HCT116 (cell line): Measurements from ENCODE around the gene CDC42EP4. TPM values are rescaled to one million over a fixed set of nuclear protein-coding genes. Genes with fewer than 3 reads are reported as not detected.
"Not testable (repeated sequence)": the region's sequence is repeated elsewhere in the genome, so short reads cannot be mapped to it uniquely, and the experiment has no call there.

Experiments
- ATAC-seq: fragments of 200-7000 bp; cut with Tn5 transposase; 2 replicates; pipeline ENCODE4 v1.9.1; 2020; ENCODE audit warnings: mild to moderate bottlenecking, moderate library complexity
- BruUV-seq: library from RNA; stranded (reverse); fragments of 400-500 nt; replicated peaks from 2 replicates; lab custom pipeline; 2021; lab: Mats Ljungman, UMichigan
- CTCF ChIA-PET: fragments of 300-600 bp; sonication (Branson Sonifier 250); formaldehyde crosslinking; loops from one replicate; lab custom pipeline; 2021; ENCODE audit warnings: antibody characterized with exemption; lab: Charles Lee
- POLR2A ChIA-PET: fragments of 300-600, 350-600 bp; sonication (Branson Sonifier 250); formaldehyde crosslinking; loops from one replicate; lab custom pipeline; 2021; ENCODE audit warnings: antibody characterized with exemption; lab: Charles Lee
- RAD21 ChIA-PET, 2 experiments: fragments of 300-600 bp; sonication (Branson Sonifier 250); formaldehyde crosslinking; loops; one replicate each; lab custom pipeline; 2023; ENCODE audit warnings: low total read pairs in 2 of 2; ENCODE audit not compliant: uncharacterized antibody in 2 of 2, unreplicated experiment in 2 of 2, low non-redundant PET in 1 of 2; lab: Charles Lee
- DNase-seq: peaks from one replicate; pipeline ENCODE4 v3.0.0-alpha.2; 2010; ENCODE audit warnings: low read depth, low spot score
- H2AFZ ChIP-seq: fragments of 200-600 bp; shearing (Covaris generic), sonication (generic); 2 replicates; pipeline ENCODE4 v1.6.1; 2017; ENCODE audit warnings: low read depth, mixed run types, mixed read lengths, antibody characterized with exemption, low read length; ENCODE audit not compliant: poor library complexity, severe bottlenecking
- H3K27ac ChIP-seq: 2 replicates; pipeline ENCODE4 v1.5.1; 2012; ENCODE audit warnings: low read depth, low read length
- H3K27me3 ChIP-seq: fragments of 200-600 bp; sonication (generic); 2 replicates; pipeline ENCODE4 v1.6.1; 2016; ENCODE audit warnings: mixed run types, low read length, mixed read lengths; ENCODE audit not compliant: insufficient read depth
- H3K36me3 ChIP-seq, 2 experiments: fragments of 200-500 bp in 1 of 2; fragments of 200-600 bp in 1 of 2; sonication (Bioruptor generic) in 1 of 2; sonication (generic) in 1 of 2; 2 replicates each; pipeline versions ENCODE4 v1.5.1 to v1.6.1; 2014 to 2016; ENCODE audit warnings: low read length in 2 of 2, inconsistent platforms in 1 of 2, mixed read lengths in 1 of 2, mixed run types in 1 of 2; ENCODE audit not compliant: insufficient read depth in 2 of 2, control insufficient read depth in 1 of 2
- H3K4me1 ChIP-seq, 2 experiments: fragments of 200-600 bp in 1 of 2; sonication (generic) in 1 of 2; 2 replicates each; pipeline versions ENCODE4 v1.5.1 to v1.6.1; 2012 to 2017; ENCODE audit warnings: low read length in 2 of 2, inconsistent platforms in 1 of 2, mild to moderate bottlenecking in 1 of 2, mixed read lengths in 1 of 2, mixed run types in 1 of 2, moderate library complexity in 1 of 2; ENCODE audit not compliant: insufficient read depth in 2 of 2, control insufficient read depth in 1 of 2
- H3K4me2 ChIP-seq: fragments of 200-600 bp; sonication (generic); 2 replicates; pipeline ENCODE4 v1.6.1; 2017; ENCODE audit warnings: mixed run types, low read length, mixed read lengths
- H3K4me3 ChIP-seq, 2 experiments: fragments of 200-600 bp in 1 of 2; sonication (generic) in 1 of 2; replicated peaks in 1 of 2; 2 replicates each; pipeline ENCODE4 v1.5.1; 2011 to 2016; ENCODE audit warnings: low read length in 2 of 2, control low read depth in 1 of 2, low read depth in 1 of 2, mild to moderate bottlenecking in 1 of 2, mixed read lengths in 1 of 2, mixed run types in 1 of 2
- H3K79me2 ChIP-seq: fragments of 200-600 bp; sonication (generic); 2 replicates; pipeline ENCODE4 v1.6.1; 2017; ENCODE audit warnings: mild to moderate bottlenecking, mixed run types, low read length, moderate library complexity, mixed read lengths; ENCODE audit not compliant: insufficient read depth
- H3K9ac ChIP-seq: fragments of 200-600 bp; sonication (generic); 2 replicates; pipeline ENCODE4 v1.6.1; 2016; ENCODE audit warnings: low read length, mixed read lengths
- H3K9me2 ChIP-seq: fragments of 200-600 bp; sonication (generic), shearing (Covaris generic); 2 replicates; pipeline ENCODE4 v1.6.1; 2017; ENCODE audit warnings: mixed run types, mild to moderate bottlenecking, moderate library complexity; ENCODE audit not compliant: insufficient read depth
- H3K9me3 ChIP-seq, 2 experiments: fragments of 200-500 bp in 1 of 2; fragments of 200-600 bp in 1 of 2; sonication (Bioruptor generic) in 1 of 2; sonication (generic) in 1 of 2; 2 replicates each; pipeline ENCODE4 v1.6.1; 2014 to 2017; ENCODE audit warnings: low read length in 2 of 2, mixed read lengths in 2 of 2, inconsistent platforms in 1 of 2, low read depth in 1 of 2, mild to moderate bottlenecking in 1 of 2, mixed run types in 1 of 2, moderate library complexity in 1 of 2; ENCODE audit not compliant: control insufficient read depth in 1 of 2, insufficient read depth in 1 of 2
- H4K20me1 ChIP-seq: fragments of 200-600 bp; sonication (generic), shearing (Covaris generic); 2 replicates; pipeline ENCODE4 v1.6.1; 2017; ENCODE audit warnings: mixed run types, mild to moderate bottlenecking, moderate library complexity; ENCODE audit not compliant: insufficient read depth
- POLR2A ChIP-seq: IDR thresholded peaks from 2 replicates; pipeline ENCODE4 v1.7.0; 2011; ENCODE audit warnings: borderline replicate concordance; ENCODE audit not compliant: insufficient read depth, insufficient read length; ENCODE audit errors: extremely low read depth
- intact Hi-C: fragments of 100-400 bp; cut with micrococcal nuclease; formaldehyde crosslinking; loops from 2 replicates; pipeline ENCODE4 v1.10.0; 2022
- total RNA-seq: library from RNA; stranded (reverse); gene quantifications from one replicate; pipeline ENCODE4 v1.2.1, GENCODE V29; 2021; ENCODE audit not compliant: unreplicated experiment

The CDC42EP4 gene
- total RNA-seq, 1 experiment from 2014 or later, result 54.9 TPM

- no peaks in the 10 kb centered on the region for H4K20me1 ChIP-seq
- peaks cover 65% of the 10 kb centered on the region for H3K79me2 ChIP-seq
- ATAC-seq, result no peak
- peaks cover 50 to 65% of the 10 kb centered on the region in 2 experiments for H3K4me1 ChIP-seq
- TF ChIP-seq POLR2A, result no peak
- BruUV-seq, result TSS peak; percentile 58
- H2AFZ ChIP-seq, result no peak overlapping the region
- peak overlapping the region; percentile 96 for H3K4me2 ChIP-seq
- H3K9me2 ChIP-seq, result no peaks in the 10 kb centered on the region
- POLR2A ChIA-PET, result interaction anchor here (1.0 to 1.6 kb wide), 3 partner anchors 12 to 59 kb away, joined by 4 to 8 read pairs (median 5); no protein-coding TSS in a partner anchor
- CTCF ChIA-PET, result interaction anchor here (0.9 to 2.6 kb wide), 10 partner anchors 8 to 60 kb away, joined by 3 to 25 read pairs (median 4); no protein-coding TSS in a partner anchor
- intact Hi-C loops, result loop anchor here (2.0 kb wide), 1 partner anchor 31 kb away; no protein-coding TSS in a partner anchor
- H3K36me3 ChIP-seq, result no peaks in the 10 kb centered on the region
- RAD21 ChIA-PET, result interaction anchor here (0.6 to 1.0 kb wide), 4 partner anchors 52 to 759 kb away, joined by 3 to 5 read pairs (median 3); no protein-coding TSS in a partner anchor
- no peaks in the 10 kb centered on the region for H3K9me3 ChIP-seq
- H3K27me3 ChIP-seq, result no peaks in the 10 kb centered on the region
- peak overlapping the region; percentile 88 for H3K27ac ChIP-seq
- peak overlapping the region; percentile 96 for H3K9ac ChIP-seq
- peak overlapping the region; percentile 97 to 100 for H3K4me3 ChIP-seq
- no peak for DNase-seq
Measured at GRCh38 chr17:73309727-73310596, 1.8 kb downstream of the CDC42EP4 start.

DNA sequence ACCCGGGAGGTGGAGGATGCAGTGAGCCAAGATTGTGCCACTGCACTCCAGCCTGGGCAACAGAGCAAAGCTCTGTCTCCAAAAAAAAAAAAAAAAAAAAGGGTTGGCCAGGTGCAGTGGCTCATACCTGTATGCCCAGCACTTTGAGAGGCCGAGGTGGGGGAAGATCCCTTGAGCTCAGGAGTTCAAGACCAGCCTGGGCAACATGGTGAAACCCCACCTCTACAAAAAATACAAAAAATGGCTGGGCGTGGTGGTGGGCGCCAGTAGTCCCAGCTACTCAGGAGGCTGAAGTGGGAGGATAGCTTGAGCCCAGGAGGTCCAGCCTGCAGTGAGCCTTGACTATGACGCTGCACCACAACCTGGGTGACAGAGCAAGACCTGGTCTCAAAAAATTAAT is 2.8 kb downstream of the CDC42EP4 start:
- ChIA-PET POLR2A (interaction anchor here (0.6 to 1.8 kb wide), 5 partner anchors 10 to 17 kb away, joined by 3 to 15 read pairs (median 4); no protein-coding TSS in a partner anchor), CTCF (interaction anchor here (0.7 to 2.6 kb wide), 4 partner anchors 11 to 61 kb away, joined by 3 to 16 read pairs (median 4); no protein-coding TSS in a partner anchor), RAD21 (interaction anchor here in 1 of 2 experiments (0.7 to 1.2 kb wide), 2 partner anchors 18 to 63 kb away, joined by 4 to 7 read pairs; no protein-coding TSS in a partner anchor)
- not testable (repeated sequence) for H3K9me2 ChIP-seq, ATAC-seq, DNase-seq, H3K27me3 ChIP-seq, H3K9me3 ChIP-seq, BruUV-seq, H4K20me1 ChIP-seq, H3K36me3 ChIP-seq, H2AFZ ChIP-seq
- peak overlapping the region; percentile 47 to 100 for H3K4me3 ChIP-seq
- H3K79me2 ChIP-seq, result peaks cover 75% of the 10 kb centered on the region
- H3K4me2 ChIP-seq, result peak overlapping the region; percentile 96
- H3K9ac ChIP-seq, result peak overlapping the region; percentile 96
- H3K27ac ChIP-seq, result peak overlapping the region; percentile 88
- peaks cover 58 to 75% of the 10 kb centered on the region in 2 experiments for H3K4me1 ChIP-seq
- intact Hi-C loops, result loop anchor here (1.0 kb wide), 1 partner anchor 16 kb away; no protein-coding TSS in a partner anchor
